H1 (cell line): Measurements from ENCODE around the gene ACVR2A. TPM values are rescaled to one million over a fixed set of nuclear protein-coding genes. Genes with fewer than 3 reads are reported as not detected.

Experiments
- CTCF ChIA-PET: fragments of 300-600 bp; sonication (Branson Sonifier 250); formaldehyde crosslinking; loops from one replicate; lab custom pipeline; 2021; ENCODE audit not compliant: partially characterized antibody; lab: Charles Lee
- POLR2A ChIA-PET: fragments of 300-600 bp; sonication (Branson Sonifier 250); formaldehyde crosslinking; loops from one replicate; lab custom pipeline; 2021; ENCODE audit warnings: inconsistent platforms; ENCODE audit not compliant: partially characterized antibody; lab: Charles Lee
- DNase-seq, 2 experiments: peaks; one replicate each; pipeline versions ENCODE4 v3.0.0 to v3.0.0-alpha.2; 2010 to 2022; ENCODE audit warnings: low spot score in 2 of 2, low read depth in 1 of 2, mixed read lengths in 1 of 2
- FAIRE-seq: peaks from 2 replicates; lab custom pipeline; 2011; peaks lifted over from hg19 to GRCh38; lab: Jason Lieb, UNC
- H2AFZ ChIP-seq: 2 replicates; pipeline ENCODE4 v1.8.1; 2012; ENCODE audit warnings: low read length, inconsistent platforms
- H2AK5ac ChIP-seq: 2 replicates; pipeline ENCODE4 v1.6.1; 2013; ENCODE audit warnings: low read depth, low read length
- H2BK120ac ChIP-seq: replicated peaks from 2 replicates; pipeline ENCODE3; 2013; ENCODE audit warnings: low read depth, low read length, inconsistent platforms
- H2BK12ac ChIP-seq: 2 replicates; pipeline ENCODE4 v1.6.1; 2013; ENCODE audit warnings: low read depth, low read length
- H2BK15ac ChIP-seq: 2 replicates; pipeline ENCODE4 v1.6.1; 2013; ENCODE audit warnings: low read length
- H2BK20ac ChIP-seq: 2 replicates; pipeline ENCODE4 v1.6.1; 2013; ENCODE audit warnings: low read length
- H2BK5ac ChIP-seq: 2 replicates; pipeline ENCODE4 v1.6.1; 2013; ENCODE audit warnings: low read depth, low read length
- H3K14ac ChIP-seq: 2 replicates; pipeline ENCODE4 v1.6.1; 2013; ENCODE audit warnings: inconsistent platforms; ENCODE audit not compliant: insufficient read length
- H3K18ac ChIP-seq: 2 replicates; pipeline ENCODE4 v1.6.1; 2013; ENCODE audit warnings: low read length; ENCODE audit errors: extremely low read depth
- H3K23ac ChIP-seq: 2 replicates; pipeline ENCODE4 v1.6.1; 2013; ENCODE audit warnings: inconsistent platforms; ENCODE audit not compliant: insufficient read length
- H3K23me2 ChIP-seq: 2 replicates; pipeline ENCODE4 v1.6.1; 2013; ENCODE audit warnings: low read depth, low read length
- H3K27ac ChIP-seq: 2 replicates; pipeline ENCODE4 v1.6.1; 2011; ENCODE audit warnings: low read depth, low read length, inconsistent platforms
- H3K27me3 ChIP-seq, 4 experiments: replicated peaks in 1 of 4; 1 replicate in 1 of 4; 2 replicates in 3 of 4; pipeline versions ENCODE4 v1.6.1 to v1.8.1; 2011 to 2013; ENCODE audit warnings: low read length in 3 of 4, mild to moderate bottlenecking in 3 of 4, inconsistent platforms in 2 of 4, mixed read lengths in 2 of 4, moderate library complexity in 1 of 4; ENCODE audit not compliant: control insufficient read depth in 3 of 4, insufficient read depth in 3 of 4; ENCODE audit errors: extremely low read depth in 1 of 4
- H3K36me3 ChIP-seq, 4 experiments: 2 replicates each; pipeline versions ENCODE4 v1.6.1 to v1.8.1; 2011 to 2013; ENCODE audit warnings: mild to moderate bottlenecking in 4 of 4, low read length in 3 of 4, moderate library complexity in 2 of 4, control low read depth in 1 of 4, inconsistent platforms in 1 of 4; ENCODE audit not compliant: insufficient read depth in 4 of 4, control insufficient read depth in 2 of 4
- H3K4ac ChIP-seq: replicated peaks from 2 replicates; pipeline ENCODE3; 2013; ENCODE audit warnings: low read length, low read depth, mixed read lengths, inconsistent platforms; ENCODE audit not compliant: insufficient read length
- H3K4me1 ChIP-seq, 4 experiments: replicated peaks in 1 of 4; 1 replicate in 1 of 4; 2 replicates in 3 of 4; pipeline versions ENCODE4 v1.6.1 to v1.8.1; 2011 to 2013; ENCODE audit warnings: low read length in 3 of 4, inconsistent platforms in 2 of 4, mixed read lengths in 1 of 4; ENCODE audit not compliant: insufficient read depth in 4 of 4, control insufficient read depth in 3 of 4
- H3K4me2 ChIP-seq, 2 experiments: 2 replicates each; pipeline versions ENCODE4 v1.6.1 to v1.8.1; 2011 to 2013; ENCODE audit warnings: low read depth in 2 of 2, low read length in 2 of 2, control low read depth in 1 of 2, inconsistent platforms in 1 of 2, mild to moderate bottlenecking in 1 of 2; ENCODE audit not compliant: insufficient read depth in 1 of 2
- H3K4me3 ChIP-seq, 4 experiments: fragments of 200-600, 300-600 bp in 1 of 4; sonication (generic), shearing (Covaris generic), sonication (Bioruptor Twin) in 1 of 4; 2 replicates each; pipeline versions ENCODE4 v1.5.1 to v1.8.1; 2011 to 2016; ENCODE audit warnings: low read length in 4 of 4, low read depth in 3 of 4, control low read depth in 2 of 4, inconsistent platforms in 2 of 4, mild to moderate bottlenecking in 2 of 4, mixed read lengths in 1 of 4, moderate library complexity in 1 of 4; ENCODE audit not compliant: insufficient read depth in 2 of 4; ENCODE audit errors: extremely low read depth in 1 of 4
- H3K56ac ChIP-seq: replicated peaks from 2 replicates; pipeline ENCODE3; 2013; ENCODE audit warnings: low read depth, mild to moderate bottlenecking, mixed read lengths, low read length, inconsistent platforms; ENCODE audit not compliant: insufficient read length
- H3K79me1 ChIP-seq: 2 replicates; pipeline ENCODE4 v1.6.1; 2013; ENCODE audit warnings: low read depth, low read length, control low read depth
- H3K79me2 ChIP-seq, 2 experiments: 2 replicates each; pipeline versions ENCODE4 v1.6.1 to v1.8.1; 2012 to 2013; ENCODE audit warnings: low read length in 2 of 2, mild to moderate bottlenecking in 2 of 2, inconsistent platforms in 1 of 2; ENCODE audit not compliant: insufficient read depth in 2 of 2, control insufficient read depth in 1 of 2
- H3K9ac ChIP-seq, 4 experiments: replicated peaks in 1 of 4; 1 replicate in 1 of 4; 2 replicates in 3 of 4; pipeline versions ENCODE4 v1.6.1 to v1.8.1; 2011 to 2013; ENCODE audit warnings: low read depth in 3 of 4, low read length in 3 of 4, control low read depth in 2 of 4, mild to moderate bottlenecking in 2 of 4, moderate library complexity in 2 of 4, inconsistent platforms in 1 of 4; ENCODE audit errors: extremely low read depth in 1 of 4
- H3K9me3 ChIP-seq, 2 experiments: 2 replicates each; pipeline versions ENCODE4 v1.6.1 to v1.8.1; 2012 to 2013; ENCODE audit warnings: mild to moderate bottlenecking in 2 of 2, moderate library complexity in 2 of 2, control low read depth in 1 of 2, inconsistent platforms in 1 of 2, low read depth in 1 of 2, low read length in 1 of 2, mixed read lengths in 1 of 2; ENCODE audit not compliant: insufficient read depth in 2 of 2
- H4K20me1 ChIP-seq, 2 experiments: replicated peaks in 1 of 2; 2 replicates each; pipeline versions ENCODE3 to v1.8.1; 2011 to 2013; ENCODE audit warnings: inconsistent platforms in 2 of 2, low read length in 2 of 2, mild to moderate bottlenecking in 1 of 2; ENCODE audit not compliant: insufficient read depth in 2 of 2, control insufficient read depth in 1 of 2
- H4K5ac ChIP-seq: 2 replicates; pipeline ENCODE4 v1.6.1; 2013; ENCODE audit warnings: low read length, low read depth, mixed read lengths, inconsistent platforms; ENCODE audit not compliant: insufficient read length
- H4K8ac ChIP-seq: 2 replicates; pipeline ENCODE4 v1.8.0; 2013; ENCODE audit warnings: mild to moderate bottlenecking, moderate library complexity, low read length, inconsistent platforms; ENCODE audit not compliant: insufficient read depth; ENCODE audit errors: extremely low read depth
- H4K91ac ChIP-seq: replicated peaks from 2 replicates; pipeline ENCODE3; 2013; ENCODE audit warnings: low read length, mixed read lengths, inconsistent platforms; ENCODE audit not compliant: insufficient read length
- ATF3 ChIP-seq: IDR thresholded peaks from 2 replicates; pipeline ENCODE4 v1.6.1; 2011; ENCODE audit warnings: low read depth, mild to moderate bottlenecking, low read length; ENCODE audit not compliant: insufficient read depth
- BCL11A ChIP-seq, 2 experiments: IDR thresholded peaks; one replicate each; pipeline ENCODE4 v1.6.1; 2011; ENCODE audit warnings: low read depth in 2 of 2, low read length in 2 of 2, mild to moderate bottlenecking in 2 of 2
- BRCA1 ChIP-seq: IDR thresholded peaks from 2 replicates; pipeline ENCODE4 v1.6.1; 2012; ENCODE audit warnings: low read depth, low read length, improper control_type of control experiment
- E2F6 ChIP-seq: IDR thresholded peaks from 2 replicates; pipeline ENCODE4 v1.6.1; 2012; ENCODE audit warnings: inconsistent platforms
- GABPA ChIP-seq: IDR thresholded peaks from 2 replicates; pipeline ENCODE4 v1.6.1; 2011; ENCODE audit warnings: mild to moderate bottlenecking, low read length, moderate library complexity, borderline replicate concordance; ENCODE audit not compliant: insufficient read depth
- HDAC2 ChIP-seq, 2 experiments: fragments of 300-600 bp in 1 of 2; sonication (generic) in 1 of 2; IDR thresholded peaks; 2 replicates each; pipeline ENCODE4 v1.6.1; 2011 to 2012; ENCODE audit warnings: low read depth in 2 of 2, low read length in 2 of 2, mild to moderate bottlenecking in 2 of 2, moderate library complexity in 2 of 2, borderline replicate concordance in 1 of 2, inconsistent platforms in 1 of 2
- KDM1A ChIP-seq: fragments of 200-600, 300-600 bp; sonication (generic); IDR thresholded peaks from 2 replicates; pipeline ENCODE4 v1.7.1; 2016; ENCODE audit warnings: mild to moderate bottlenecking, low read length, borderline replicate concordance
- NANOG ChIP-seq: IDR thresholded peaks from 2 replicates; pipeline ENCODE4 v1.6.1; 2011; ENCODE audit warnings: low read length, low read depth, mild to moderate bottlenecking, inconsistent platforms; ENCODE audit not compliant: insufficient read depth, poor library complexity, severe bottlenecking
- RBBP5 ChIP-seq: IDR thresholded peaks from 2 replicates; pipeline ENCODE4 v1.7.1; 2012; ENCODE audit warnings: low read depth, mild to moderate bottlenecking, inconsistent platforms, low read length, moderate library complexity, borderline replicate concordance
- TAF7 ChIP-seq: optimal IDR thresholded peaks from 2 replicates; pipeline ENCODE3; 2011; ENCODE audit warnings: low read depth, mild to moderate bottlenecking, inconsistent platforms, low read length, moderate library complexity, borderline replicate concordance
- USF2 ChIP-seq: IDR thresholded peaks from 2 replicates; pipeline ENCODE4 v1.6.1; 2011; ENCODE audit warnings: low read length, improper control_type of control experiment
- WGBS, 2 experiments: shearing (Covaris generic) in 1 of 2; methylation state at CpG; one replicate each; pipeline versions ENCODE4 v1.1.6 to v1.1.7; 2013 to 2015; ENCODE audit warnings: low lambda C conversion rate in 2 of 2, mixed read lengths in 2 of 2, inconsistent platforms in 1 of 2, low coverage in 1 of 2, missing lambda C conversion rate in 1 of 2; ENCODE audit not compliant: insufficient replicate concordance in 2 of 2, insufficient coverage in 1 of 2, insufficient read length in 1 of 2; ENCODE audit errors: extremely low coverage in 1 of 2, missing lambda C conversion rate in 1 of 2; 5-methylcytosine and 5-hydroxymethylcytosine counted together
- polyA plus RNA-seq, 7 experiments: library from polyadenylated mRNA; depleted of rRNA in 3 of 7; stranded (reverse) in 5 of 7; unstranded in 2 of 7; fragments of >200 nt in 5 of 7; fragments of 200-250 nt in 2 of 7; gene quantifications; 1 replicate in 5 of 7; 2 replicates in 1 of 7; 4 replicates in 1 of 7; pipeline versions ENCODE4 v1.2.1 to v1.2.3, GENCODE V29; 2011 to 2013; ENCODE audit warnings: missing spikeins in 2 of 7, mixed read lengths in 2 of 7
- total RNA-seq: library from RNA; stranded (reverse); fragmentation: NEBNext Ultra II Directional; extraction: Animal tissue kit (Norgen Biotek cat#: 25700); gene quantifications from 2 replicates; pipeline ENCODE4 v1.2.1, GENCODE V29; 2021

ACVR2A gene
- total and polyA plus RNA-seq, 2 of the 8 experiments (the other 6 are each of a cell fraction or from before 2014, with no cell fraction given) = 3.4 to 18.1 TPM

GRCh38 chr2:147904051-147904450, 59.2 kb downstream of the ACVR2A start:
- no peak overlapping the region for H3K4me2 ChIP-seq
- H3K4me1 ChIP-seq = no peaks in the 10 kb centered on the region
- FAIRE-seq = no peak
- H4K8ac ChIP-seq = no peak overlapping the region
- no peak overlapping the region for H2BK12ac ChIP-seq
- H2BK5ac ChIP-seq = no peak overlapping the region
- H3K9ac ChIP-seq = no peak overlapping the region; a peak in 1 of 7 replicates
- no peak overlapping the region for H3K14ac ChIP-seq
- no peak overlapping the region for H2BK15ac ChIP-seq
- H2AFZ ChIP-seq = no peak overlapping the region
- H3K18ac ChIP-seq = no peak overlapping the region
- no peak overlapping the region for H4K5ac ChIP-seq
- H3K9me3 ChIP-seq = 0 out of 4 replicates have a peak, but pooled peaks cover 0 to 2% of the 10 kb centered on the region in 2 experiments
- 91% methylated on average over 4 of the region's 4 CpGs; no CpG with 5 or more reads in 1 of the 2 experiments for WGBS, 2 experiments
- H4K91ac ChIP-seq = no peak overlapping the region
- POLR2A ChIA-PET = no interaction called here
- H3K27ac ChIP-seq = no peak overlapping the region
- H2BK20ac ChIP-seq = no peak overlapping the region
- TF ChIP-seq TAF7 (no peak), KDM1A (no peak), E2F6 (no peak), USF2 (no peak), BCL11A (IDR thresholded peaks at IDR 0.05; ENCODE audit: low read depth in 2 of 2, low read length in 2 of 2) (no peak), RBBP5 (no peak), BRCA1 (no peak), NANOG (no peak), ATF3 (no peak), GABPA (no peak), HDAC2 (IDR thresholded peaks at IDR 0.05; ENCODE audit: borderline replicate concordance in 1 of 2, low read depth in 2 of 2, low read length in 2 of 2) (no peak)
- no peak overlapping the region for H3K4me3 ChIP-seq
- H3K36me3 ChIP-seq = peaks cover 0 to 11% (median 2%) of the 10 kb centered on the region in 4 experiments; a peak in 2 of 8 replicates
- H3K23ac ChIP-seq = no peak overlapping the region
- no peak overlapping the region for H2AK5ac ChIP-seq
- no peak overlapping the region for H3K56ac ChIP-seq
- no peak for DNase-seq
- no peak overlapping the region for H3K4ac ChIP-seq
- H3K79me2 ChIP-seq = no peaks in the 10 kb centered on the region; a peak in 1 of 4 replicates
- H2BK120ac ChIP-seq = no peak overlapping the region
- no peaks in the 10 kb centered on the region for H3K23me2 ChIP-seq
- CTCF ChIA-PET = no interaction called here
- no peaks in the 10 kb centered on the region for H3K27me3 ChIP-seq
- H3K79me1 ChIP-seq = no peaks in the 10 kb centered on the region
- H4K20me1 ChIP-seq = peaks cover 0 to 1% of the 10 kb centered on the region in 2 experiments
